MM.1S (cell line): ENCODE results near the gene PDCD1.

Experiments
- DNase-seq: peaks from one replicate; pipeline ENCODE4 v3.0.0-alpha.2; 2015
- H2AFZ ChIP-seq: fragments of 300-600 bp; sonication (generic); 2 replicates; pipeline ENCODE4 v1.6.0; 2016; ENCODE audit warnings: antibody characterized with exemption, low read length
- H3F3A ChIP-seq: fragments of 300-600 bp; sonication (generic); 2 replicates; pipeline ENCODE4 v1.6.1; 2016; ENCODE audit warnings: mild to moderate bottlenecking, antibody characterized with exemption, low read length, moderate library complexity, mixed read lengths; ENCODE audit not compliant: insufficient read depth
- H3K27ac ChIP-seq: fragments of 300-600 bp; sonication (generic); 2 replicates; pipeline ENCODE4 v1.5.1; 2016; ENCODE audit warnings: mild to moderate bottlenecking, low read length
- H3K27me3 ChIP-seq: fragments of 300-600 bp; sonication (generic); replicated peaks from 2 replicates; pipeline ENCODE4 v1.6.0; 2016; ENCODE audit warnings: low read length; ENCODE audit not compliant: insufficient read depth
- H3K36me3 ChIP-seq: fragments of 300-600 bp; sonication (generic); replicated peaks from 2 replicates; pipeline ENCODE4 v1.6.1; 2016; ENCODE audit warnings: mild to moderate bottlenecking, low read length, mixed read lengths; ENCODE audit not compliant: insufficient read depth
- H3K4me1 ChIP-seq: fragments of 300-600 bp; sonication (generic); 2 replicates; pipeline ENCODE4 v1.6.1; 2016; ENCODE audit warnings: low read length, mixed read lengths
- H3K4me2 ChIP-seq: fragments of 300-600 bp; sonication (generic); 2 replicates; pipeline ENCODE4 v1.6.0; 2016; ENCODE audit warnings: low read depth, low read length
- H3K4me3 ChIP-seq: fragments of 300-600 bp; sonication (generic); 2 replicates; pipeline ENCODE4 v1.5.1; 2016; ENCODE audit warnings: low read length, mixed read lengths
- H3K79me2 ChIP-seq: fragments of 300-600 bp; sonication (generic); 2 replicates; pipeline ENCODE4 v1.6.1; 2016; ENCODE audit warnings: mixed run types, low read length, mixed read lengths
- H3K9ac ChIP-seq: fragments of 300-600 bp; sonication (generic); 2 replicates; pipeline ENCODE4 v1.6.1; 2016; ENCODE audit warnings: low read length, mixed read lengths
- H3K9me2 ChIP-seq: fragments of 300-600 bp; sonication (generic); replicated peaks from 2 replicates; pipeline ENCODE4 v1.6.1; 2016; ENCODE audit warnings: mild to moderate bottlenecking, low read length, mixed read lengths; ENCODE audit not compliant: insufficient read depth
- H3K9me3 ChIP-seq: fragments of 300-600 bp; sonication (generic); replicated peaks from 2 replicates; pipeline ENCODE4 v1.6.1; 2016; ENCODE audit warnings: mild to moderate bottlenecking, low read length, mixed read lengths; ENCODE audit not compliant: insufficient read depth
- H4K20me1 ChIP-seq: fragments of 300-600 bp; sonication (generic); 2 replicates; pipeline ENCODE4 v1.6.1; 2016; ENCODE audit warnings: mild to moderate bottlenecking, low read length, moderate library complexity, mixed read lengths; ENCODE audit not compliant: insufficient read depth
- CTCF ChIP-seq: fragments of 300-600 bp; sonication (generic); IDR thresholded peaks from 2 replicates; pipeline ENCODE4 v1.5.1; 2016; ENCODE audit warnings: antibody characterized with exemption, low read length, mixed read lengths
- EZH2 ChIP-seq: fragments of 300-600 bp; sonication (generic); optimal IDR thresholded peaks from 2 replicates; pipeline ENCODE3; 2017; ENCODE audit warnings: low read depth, mild to moderate bottlenecking, antibody characterized with exemption, low read length, mixed read lengths
- EZH2phosphoT487 ChIP-seq: fragments of 300-600 bp; sonication (generic); IDR thresholded peaks from 2 replicates; pipeline ENCODE4 v1.6.1; 2018; ENCODE audit warnings: antibody characterized with exemption, low read length

PDCD1 gene

GRCh38 chr2:241901018-241901380, 42.3 kb upstream of the PDCD1 start:
- DNase-seq: no peak
- Histone ChIP-seq H3K36me3 (no peaks in the 10 kb centered on the region), H3K4me1 (no peaks in the 10 kb centered on the region), H3K27ac (no peak overlapping the region), H3K79me2 (no peaks in the 10 kb centered on the region), H3K9me3 (no peaks in the 10 kb centered on the region), H3K9ac (no peak overlapping the region), H3F3A (no peaks in the 10 kb centered on the region), H3K4me3 (no peak overlapping the region), H3K9me2 (no peaks in the 10 kb centered on the region), H2AFZ (no peak overlapping the region), H3K4me2 (no peak overlapping the region), H3K27me3 (no peaks in the 10 kb centered on the region), H4K20me1 (no peaks in the 10 kb centered on the region)
- TF ChIP-seq EZH2 (no peak), EZH2phosphoT487 (no peak), CTCF (no peak)

- Histone ChIP-seq H3K4me1 (no peaks in the 10 kb centered on the region), H3K9ac (no peak overlapping the region), H4K20me1 (no peaks in the 10 kb centered on the region), H3K9me3 (no peaks in the 10 kb centered on the region), H3K79me2 (no peaks in the 10 kb centered on the region), H3F3A (no peaks in the 10 kb centered on the region), H3K27me3 (no peaks in the 10 kb centered on the region), H2AFZ (no peak overlapping the region), H3K36me3 (no peaks in the 10 kb centered on the region), H3K4me3 (no peak overlapping the region), H3K4me2 (no peak overlapping the region), H3K27ac (no peak overlapping the region), H3K9me2 (no peaks in the 10 kb centered on the region)
- TF ChIP-seq EZH2phosphoT487 (no peak), EZH2 (no peak), CTCF (no peak)
- no peak for DNase-seq
These were observed 41.7 kb upstream of the PDCD1 start for GRCh38 chr2:241900251-241901017.

- Histone ChIP-seq H3K4me1 (no peaks in the 10 kb centered on the region), H3K9me2 (no peaks in the 10 kb centered on the region), H3F3A (no peaks in the 10 kb centered on the region), H3K36me3 (no peaks in the 10 kb centered on the region), H2AFZ (no peak overlapping the region), H3K4me2 (no peak overlapping the region), H4K20me1 (no peaks in the 10 kb centered on the region), H3K4me3 (no peak overlapping the region), H3K27ac (no peak overlapping the region), H3K79me2 (no peaks in the 10 kb centered on the region), H3K27me3 (no peaks in the 10 kb centered on the region), H3K9me3 (no peaks in the 10 kb centered on the region), H3K9ac (no peak overlapping the region)
- no peak for TF ChIP-seq CTCF
- no peak for TF ChIP-seq EZH2
- TF ChIP-seq EZH2phosphoT487: no peak
- DNase-seq: no peak
These were observed 40.0 kb upstream of the PDCD1 start for GRCh38 chr2:241898463-241899270.
